A673 (cell line): ENCODE data around the gene ELOVL5.

Experiments
- CTCF ChIP-seq: fragments of 300-800, 200-600 bp; sonication (generic); conservative IDR thresholded peaks from 2 replicates; pipeline ENCODE4 v1.5.1; 2017; ENCODE audit warnings: low read depth, mild to moderate bottlenecking, antibody characterized with exemption, low read length, moderate library complexity, mixed read lengths
- EZH2 ChIP-seq: fragments of 200-600 bp; sonication (generic); IDR thresholded peaks from 2 replicates; pipeline ENCODE4 v1.6.1; 2017; ENCODE audit warnings: borderline replicate concordance, low read depth, mild to moderate bottlenecking, mixed read lengths, antibody characterized with exemption, low read length; ENCODE audit not compliant: poor library complexity, severe bottlenecking

- TF ChIP-seq CTCF (no peak), EZH2 (no peak)
These were observed 103.8 kb downstream of the ELOVL5 start for GRCh38 chr6:53244958-53245357.
